Lung (tissue), 12 donors: ENCODE measurements around the gene MUC5B. TPM values are rescaled to one million over a fixed set of nuclear protein-coding genes. Genes with fewer than 3 reads are reported as not detected.

ENCODE experiments used
- ATAC-seq: fragments of 200-7000 bp; cut with Tn5 transposase; one replicate; pipeline ENCODE4 v1.9.1; 2020; ENCODE audit warnings: moderate number of reproducible peaks; ENCODE audit not compliant: insufficient read depth, low FRiP score
- DNase-seq, 3 donors: peaks; one replicate each; pipeline ENCODE4 v3.0.0-alpha.2; 2013 to 2017
- H3K27ac ChIP-seq, 2 donors: one replicate each; pipeline ENCODE4 v1.5.1; 2013; ENCODE audit warnings: mild to moderate bottlenecking in 2 of 2, moderate library complexity in 2 of 2, control low read depth in 1 of 2, inconsistent platforms in 1 of 2, low read depth in 1 of 2, low read length in 1 of 2
- H3K27me3 ChIP-seq, 3 donors: one replicate each; pipeline ENCODE4 v1.5.1; 2013; ENCODE audit warnings: low read length in 2 of 3; ENCODE audit not compliant: control insufficient read depth in 3 of 3, insufficient read depth in 3 of 3
- H3K36me3 ChIP-seq, 4 donors: one replicate each; pipeline ENCODE4 v1.5.1; 2013; ENCODE audit warnings: low read length in 4 of 4, mild to moderate bottlenecking in 1 of 4, moderate library complexity in 1 of 4; ENCODE audit not compliant: control insufficient read depth in 4 of 4, insufficient read depth in 4 of 4
- H3K4me1 ChIP-seq, 5 donors: one replicate each; pipeline ENCODE4 v1.5.1; 2013; ENCODE audit warnings: low read length in 5 of 5, mild to moderate bottlenecking in 2 of 5, moderate library complexity in 1 of 5; ENCODE audit not compliant: control insufficient read depth in 5 of 5, insufficient read depth in 5 of 5
- H3K4me3 ChIP-seq: one replicate; pipeline ENCODE4 v1.5.1; 2013; ENCODE audit warnings: mild to moderate bottlenecking, control low read depth, moderate library complexity
- H3K9ac ChIP-seq, 2 donors: one replicate each; pipeline ENCODE4 v1.5.1; 2013; ENCODE audit warnings: low read length in 2 of 2, control low read depth in 1 of 2; ENCODE audit not compliant: insufficient read depth in 1 of 2
- H3K9me3 ChIP-seq, 4 donors: one replicate each; pipeline ENCODE4 v1.5.1; 2013; ENCODE audit warnings: low read length in 3 of 4, mild to moderate bottlenecking in 1 of 4, moderate library complexity in 1 of 4; ENCODE audit not compliant: control insufficient read depth in 4 of 4, insufficient read depth in 3 of 4
- WGBS, 2 donors: extraction: QIAGEN DNeasy Blood & Tissue Kit; methylation state at CpG; one replicate each; pipeline ENCODE4 v1.1.7; 2013; 5-methylcytosine and 5-hydroxymethylcytosine counted together
- polyA plus RNA-seq, 2 donors: library from polyadenylated mRNA; stranded (reverse); fragments of 200-250 nt; gene quantifications; one replicate each; pipeline ENCODE4 v1.2.1, GENCODE V29; 2013
- total RNA-seq, 2 donors: library from RNA; depleted of rRNA in 1 of 2; stranded (reverse); fragments of >200 nt in 1 of 2; gene quantifications; one replicate each; pipeline ENCODE4 v1.2.1, GENCODE V29; 2014 to 2021
- TF ChIP-seq, protein P1 (sequence below): IDR thresholded peaks from 2 replicates; pipeline ENCODE4 v1.5.1; 2012; ENCODE audit warnings: mild to moderate bottlenecking; ENCODE audit errors: control extremely low read depth, extremely low read depth
- donor health status: control.
- donor health status: control.
- donor health status: Bipolar disorder and iron deficiency.
- donor health status: healthy.
- donor health status: DM: yes; HTN: yes; CAD: no.

The MUC5B gene
- total and polyA plus RNA-seq, 4 donors = 5.6 to 181 (median 28.2) TPM

DNA sequence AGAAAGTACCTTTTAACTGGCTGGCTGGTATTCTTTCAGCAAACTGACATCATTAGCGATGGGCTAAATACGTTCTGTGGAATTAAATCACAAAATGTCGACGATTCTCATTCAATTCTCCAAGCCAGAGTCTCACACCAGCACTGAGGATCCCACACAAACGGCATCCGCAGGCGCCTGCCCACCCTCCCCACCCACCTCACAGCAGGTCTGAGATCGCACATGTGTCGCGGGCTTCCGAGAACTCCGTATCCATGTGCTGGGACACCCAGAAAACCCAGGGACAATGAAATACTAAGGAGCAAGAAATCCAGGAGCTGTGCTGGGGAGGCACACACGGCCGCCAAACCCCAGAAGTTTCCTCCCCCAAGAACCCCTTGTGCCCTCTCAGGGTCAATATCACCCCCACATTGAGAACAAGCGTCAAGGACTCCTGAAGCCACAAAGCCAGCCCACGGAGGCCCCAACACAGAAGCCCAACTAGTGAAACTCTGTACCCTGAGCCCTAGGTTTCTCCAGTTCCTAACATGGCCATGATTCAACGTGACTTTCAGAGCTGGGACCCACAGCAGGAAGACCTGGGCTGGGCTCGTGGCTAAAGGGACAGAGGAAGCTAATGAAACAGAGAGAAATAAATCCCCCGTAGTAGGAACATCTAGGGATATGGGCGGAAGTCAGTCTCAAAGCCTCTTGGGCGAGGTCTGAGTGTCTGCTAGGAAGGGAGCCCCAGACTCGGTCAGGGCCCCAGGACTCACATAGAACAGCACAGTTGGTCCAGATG, 78.5 kb downstream of the MUC5B start:
- Histone ChIP-seq H3K9me3 (no peaks in the 10 kb centered on the region), H3K9ac (no peak overlapping the region), H3K4me1 (peaks cover 2 to 60% (median 28%) of the 10 kb centered on the region in 5 donors), H3K27ac (no peak overlapping the region), H3K27me3 (no peaks in the 10 kb centered on the region), H3K36me3 (peaks cover 0 to 20% (median 5%) of the 10 kb centered on the region in 4 donors), H3K4me3 (no peak overlapping the region)
- DNase-seq = peak in 1 of 3 donors; percentile 7
- no peak for ATAC-seq
- TF ChIP-seq, protein P1, sequence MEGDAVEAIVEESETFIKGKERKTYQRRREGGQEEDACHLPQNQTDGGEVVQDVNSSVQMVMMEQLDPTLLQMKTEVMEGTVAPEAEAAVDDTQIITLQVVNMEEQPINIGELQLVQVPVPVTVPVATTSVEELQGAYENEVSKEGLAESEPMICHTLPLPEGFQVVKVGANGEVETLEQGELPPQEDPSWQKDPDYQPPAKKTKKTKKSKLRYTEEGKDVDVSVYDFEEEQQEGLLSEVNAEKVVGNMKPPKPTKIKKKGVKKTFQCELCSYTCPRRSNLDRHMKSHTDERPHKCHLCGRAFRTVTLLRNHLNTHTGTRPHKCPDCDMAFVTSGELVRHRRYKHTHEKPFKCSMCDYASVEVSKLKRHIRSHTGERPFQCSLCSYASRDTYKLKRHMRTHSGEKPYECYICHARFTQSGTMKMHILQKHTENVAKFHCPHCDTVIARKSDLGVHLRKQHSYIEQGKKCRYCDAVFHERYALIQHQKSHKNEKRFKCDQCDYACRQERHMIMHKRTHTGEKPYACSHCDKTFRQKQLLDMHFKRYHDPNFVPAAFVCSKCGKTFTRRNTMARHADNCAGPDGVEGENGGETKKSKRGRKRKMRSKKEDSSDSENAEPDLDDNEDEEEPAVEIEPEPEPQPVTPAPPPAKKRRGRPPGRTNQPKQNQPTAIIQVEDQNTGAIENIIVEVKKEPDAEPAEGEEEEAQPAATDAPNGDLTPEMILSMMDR = no peak
- 82 to 88% methylated on average over 22 of the region's 22 CpGs for WGBS, 2 donors

- Histone ChIP-seq H3K4me3 (no peak overlapping the region), H3K4me1 (peaks cover 2 to 64% (median 28%) of the 10 kb centered on the region in 5 donors), H3K9ac (no peak overlapping the region), H3K9me3 (no peaks in the 10 kb centered on the region), H3K36me3 (peaks cover 0 to 19% (median 5%) of the 10 kb centered on the region in 4 donors), H3K27ac (peak overlapping the region in 1 of 2 donors; percentile 21), H3K27me3 (no peaks in the 10 kb centered on the region)
- DNase-seq = peak in 1 of 3 donors; percentile 7
- WGBS, 2 donors = 87 to 88% methylated on average over 13 of the region's 13 CpGs
- TF ChIP-seq, protein P1 = no peak
- ATAC-seq = no peak
These were observed 79.2 kb downstream of the MUC5B start for GRCh38 chr11:1302041-1302460.

DNA sequence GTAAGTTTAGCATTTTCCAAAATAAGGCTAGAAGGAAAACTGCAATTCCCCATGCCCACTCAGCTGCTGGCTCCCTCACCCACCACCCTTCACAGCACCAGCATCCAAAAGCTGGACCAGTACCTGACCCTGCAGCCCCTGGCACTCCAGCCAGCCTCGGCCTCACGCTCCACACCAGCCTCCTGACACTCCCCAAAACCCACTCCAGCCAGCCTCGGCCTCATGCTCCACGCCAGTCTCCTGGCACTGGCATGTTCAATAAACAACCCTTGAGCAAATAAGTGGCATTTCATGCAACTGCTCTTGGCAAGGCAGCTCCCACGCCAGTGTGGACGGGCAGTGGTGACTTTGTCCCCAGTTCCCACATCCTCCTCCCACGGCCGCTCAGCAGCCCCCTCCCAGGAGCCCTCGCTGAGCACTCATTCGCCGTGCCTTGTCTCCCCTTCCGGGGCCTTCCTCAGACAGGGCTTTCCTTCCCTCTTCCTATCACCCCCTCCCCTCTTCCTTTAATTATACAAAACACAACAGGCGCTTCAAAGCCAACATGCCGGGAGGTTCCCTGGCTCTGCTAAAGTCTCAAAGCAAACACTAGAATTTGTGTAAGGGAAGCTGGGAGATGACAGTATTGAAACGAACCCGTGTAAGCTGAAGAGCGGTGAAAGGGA, 79.7 kb downstream of the MUC5B start:
- no peak overlapping the region for H3K9ac ChIP-seq
- 48 to 65% methylated on average over 17 of the region's 17 CpGs for WGBS, 2 donors
- DNase-seq (peak; percentile 19 to 42 (median 26)), ATAC-seq (no peak)
- no peaks in the 10 kb centered on the region for H3K27me3 ChIP-seq
- TF ChIP-seq, protein P1 = no peak
- peaks cover 2 to 64% (median 28%) of the 10 kb centered on the region in 5 donors for H3K4me1 ChIP-seq
- no peak overlapping the region for H3K4me3 ChIP-seq
- H3K27ac ChIP-seq = peak overlapping the region in 1 of 2 donors; percentile 55
- peaks cover 0 to 14% (median 5%) of the 10 kb centered on the region in 4 donors for H3K36me3 ChIP-seq
- no peaks in the 10 kb centered on the region for H3K9me3 ChIP-seq
